Liver (tissue), 9 donors: ENCODE data around the gene PTPRD. TPM values are rescaled to one million over a fixed set of nuclear protein-coding genes. Genes with fewer than 3 reads are reported as not detected.

Experiments
- DNase-seq: peaks from one replicate; pipeline ENCODE4 v3.0.0-alpha.2; 2017; ENCODE audit warnings: low spot score
- H3K27ac ChIP-seq, 2 donors: one replicate each; pipeline ENCODE4 v1.7.0; 2013; ENCODE audit warnings: inconsistent platforms in 2 of 2, low read length in 2 of 2, control low read depth in 1 of 2, low read depth in 1 of 2, mild to moderate bottlenecking in 1 of 2
- H3K27me3 ChIP-seq, 4 donors: one replicate each; pipeline versions ENCODE4 v1.6.1 to v1.7.0; 2013; ENCODE audit warnings: low read length in 3 of 4, inconsistent platforms in 1 of 4, mild to moderate bottlenecking in 1 of 4, moderate library complexity in 1 of 4; ENCODE audit not compliant: control insufficient read depth in 4 of 4, insufficient read depth in 4 of 4
- H3K36me3 ChIP-seq, 4 donors: one replicate each; pipeline versions ENCODE4 v1.6.1 to v1.7.0; 2013; ENCODE audit warnings: low read length in 3 of 4, mild to moderate bottlenecking in 3 of 4, low read depth in 1 of 4, moderate library complexity in 1 of 4; ENCODE audit not compliant: control insufficient read depth in 4 of 4, insufficient read depth in 3 of 4
- H3K4me1 ChIP-seq, 4 donors: one replicate each; pipeline versions ENCODE4 v1.6.1 to v1.7.0; 2013; ENCODE audit warnings: low read length in 3 of 4, mild to moderate bottlenecking in 3 of 4, moderate library complexity in 1 of 4; ENCODE audit not compliant: control insufficient read depth in 4 of 4, insufficient read depth in 4 of 4
- H3K4me3 ChIP-seq, 3 donors: one replicate each; pipeline versions ENCODE4 v1.6.1 to v1.7.0; 2013; ENCODE audit warnings: low read length in 3 of 3, control low read depth in 1 of 3, low read depth in 1 of 3, mild to moderate bottlenecking in 1 of 3
- H3K9ac ChIP-seq, 2 donors: one replicate each; pipeline ENCODE4 v1.7.0; 2013; ENCODE audit warnings: low read length in 2 of 2, mild to moderate bottlenecking in 2 of 2, moderate library complexity in 2 of 2, control low read depth in 1 of 2, low read depth in 1 of 2
- H3K9me3 ChIP-seq, 4 donors: one replicate each; pipeline versions ENCODE4 v1.6.1 to v1.7.0; 2013; ENCODE audit warnings: low read length in 3 of 4; ENCODE audit not compliant: control insufficient read depth in 4 of 4
- ATF3 ChIP-seq: IDR thresholded peaks from 2 replicates; pipeline ENCODE4 v1.6.1; 2016; ENCODE audit warnings: antibody characterized with exemption
- CTCF ChIP-seq: fragments of 150-350 bp; IDR thresholded peaks from 2 replicates; pipeline ENCODE4 v1.5.1; 2017; ENCODE audit warnings: improper control_type of control experiment, low read depth, low read length; ENCODE audit not compliant: missing input control
- FOXA1 ChIP-seq: IDR thresholded peaks from 2 replicates; pipeline ENCODE4 v1.6.1; 2016; ENCODE audit warnings: antibody characterized with exemption
- FOXA2 ChIP-seq: IDR thresholded peaks from 2 replicates; pipeline ENCODE4 v1.6.1; 2016; ENCODE audit warnings: antibody characterized with exemption
- GABPA ChIP-seq, 2 donors: IDR thresholded peaks in 1 of 2; conservative IDR thresholded peaks in 1 of 2; 2 replicates each; pipeline ENCODE4 v1.6.1; 2016; ENCODE audit warnings: antibody characterized with exemption in 2 of 2, mild to moderate bottlenecking in 1 of 2, moderate library complexity in 1 of 2
- HNF4A ChIP-seq, 2 donors: conservative IDR thresholded peaks; 2 replicates each; pipeline ENCODE4 v1.6.1; 2016; ENCODE audit warnings: antibody characterized with exemption in 2 of 2, mild to moderate bottlenecking in 2 of 2
- HNF4G ChIP-seq: IDR thresholded peaks from 2 replicates; pipeline ENCODE4 v1.6.1; 2016; ENCODE audit warnings: antibody characterized with exemption
- JUND ChIP-seq, 2 donors: IDR thresholded peaks; 2 replicates each; pipeline ENCODE4 v1.6.1; 2016; ENCODE audit warnings: antibody characterized with exemption in 2 of 2
- MAX ChIP-seq: IDR thresholded peaks from 2 replicates; pipeline ENCODE4 v1.6.1; 2016; ENCODE audit warnings: antibody characterized with exemption
- NR2F2 ChIP-seq: IDR thresholded peaks from 2 replicates; pipeline ENCODE4 v1.6.1; 2016; ENCODE audit warnings: antibody characterized with exemption
- RAD21 ChIP-seq, 2 donors: IDR thresholded peaks; 2 replicates each; pipeline ENCODE4 v1.6.1; 2016; ENCODE audit warnings: antibody characterized with exemption in 2 of 2, mild to moderate bottlenecking in 2 of 2
- RXRA ChIP-seq, 2 donors: IDR thresholded peaks; 2 replicates each; pipeline ENCODE4 v1.6.1; 2017 to 2018; ENCODE audit warnings: antibody characterized with exemption in 2 of 2, mild to moderate bottlenecking in 1 of 2
- SP1 ChIP-seq: IDR thresholded peaks from 2 replicates; pipeline ENCODE4 v1.6.1; 2018; ENCODE audit warnings: antibody characterized with exemption, mild to moderate bottlenecking
- TAF1 ChIP-seq: conservative IDR thresholded peaks from 2 replicates; pipeline ENCODE4 v1.6.1; 2016; ENCODE audit warnings: antibody characterized with exemption, mild to moderate bottlenecking
- YY1 ChIP-seq: IDR thresholded peaks from 2 replicates; pipeline ENCODE4 v1.6.1; 2016; ENCODE audit warnings: antibody characterized with exemption, mild to moderate bottlenecking
- WGBS: extraction: QIAGEN DNeasy Blood & Tissue Kit; methylation state at CpG from one replicate; pipeline ENCODE4 v1.1.7; 2013; 5-methylcytosine and 5-hydroxymethylcytosine counted together
- polyA plus RNA-seq, 2 donors: library from polyadenylated mRNA; stranded (reverse) in 1 of 2; unstranded in 1 of 2; fragments of 200-250 nt in 1 of 2; fragments of >200 nt in 1 of 2; fragmentation: Nextera tagmentation in 1 of 2; extraction: Ambion mirVana in 1 of 2; gene quantifications; one replicate each; pipeline versions ENCODE4 v1.2.1 to v1.2.3, GENCODE V29; 2013 to 2015
- total RNA-seq, 2 donors: library from RNA; depleted of rRNA; stranded (reverse); fragments of >200 nt; gene quantifications; one replicate each; pipeline ENCODE4 v1.2.3, GENCODE V29; 2014
- TF ChIP-seq, protein P1 (sequence below): IDR thresholded peaks from 2 replicates; pipeline ENCODE4 v1.6.1; 2016; ENCODE audit warnings: antibody characterized with exemption
- donor health status: healthy.
- donor health status: healthy.
- donor health status: healthy.
- donor health status: healthy.
- donor health status: healthy.

Gene PTPRD
- total and polyA plus RNA-seq, 4 donors = 0.78 to 34.2 (median 4.7) TPM

- TF ChIP-seq ATF3 (no peak), HNF4G (no peak), GABPA (IDR thresholded peaks at IDR 0.05 in 1 of 2, conservative IDR thresholded peaks at IDR 0.05 in 1 of 2) (no peak), RXRA (IDR thresholded peaks at IDR 0.05) (no peak), MAX (no peak), FOXA2 (no peak)
These were observed 370.5 kb downstream of the PTPRD start (continued) for GRCh38 chr9:10242255-10242654.

- Histone ChIP-seq H3K9me3 (no peaks in the 10 kb centered on the region), H3K36me3 (no peaks in the 10 kb centered on the region), H3K9ac (no peak overlapping the region), H3K4me1 (no peaks in the 10 kb centered on the region), H3K27me3 (no peaks in the 10 kb centered on the region), H3K27ac (no peak overlapping the region), H3K4me3 (no peak overlapping the region)
- WGBS = 80% methylated on average over 1 of the region's 1 CpG
- DNase-seq = no peak
- TF ChIP-seq SP1 (no peak), HNF4G (no peak), ATF3 (no peak), NR2F2 (no peak)
- TF ChIP-seq, protein P1, sequence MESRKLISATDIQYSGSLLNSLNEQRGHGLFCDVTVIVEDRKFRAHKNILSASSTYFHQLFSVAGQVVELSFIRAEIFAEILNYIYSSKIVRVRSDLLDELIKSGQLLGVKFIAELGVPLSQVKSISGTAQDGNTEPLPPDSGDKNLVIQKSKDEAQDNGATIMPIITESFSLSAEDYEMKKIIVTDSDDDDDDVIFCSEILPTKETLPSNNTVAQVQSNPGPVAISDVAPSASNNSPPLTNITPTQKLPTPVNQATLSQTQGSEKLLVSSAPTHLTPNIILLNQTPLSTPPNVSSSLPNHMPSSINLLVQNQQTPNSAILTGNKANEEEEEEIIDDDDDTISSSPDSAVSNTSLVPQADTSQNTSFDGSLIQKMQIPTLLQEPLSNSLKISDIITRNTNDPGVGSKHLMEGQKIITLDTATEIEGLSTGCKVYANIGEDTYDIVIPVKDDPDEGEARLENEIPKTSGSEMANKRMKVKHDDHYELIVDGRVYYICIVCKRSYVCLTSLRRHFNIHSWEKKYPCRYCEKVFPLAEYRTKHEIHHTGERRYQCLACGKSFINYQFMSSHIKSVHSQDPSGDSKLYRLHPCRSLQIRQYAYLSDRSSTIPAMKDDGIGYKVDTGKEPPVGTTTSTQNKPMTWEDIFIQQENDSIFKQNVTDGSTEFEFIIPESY = no peak
These were observed 374.7 kb downstream of the PTPRD start for GRCh38 chr9:10238087-10238486.

DNA sequence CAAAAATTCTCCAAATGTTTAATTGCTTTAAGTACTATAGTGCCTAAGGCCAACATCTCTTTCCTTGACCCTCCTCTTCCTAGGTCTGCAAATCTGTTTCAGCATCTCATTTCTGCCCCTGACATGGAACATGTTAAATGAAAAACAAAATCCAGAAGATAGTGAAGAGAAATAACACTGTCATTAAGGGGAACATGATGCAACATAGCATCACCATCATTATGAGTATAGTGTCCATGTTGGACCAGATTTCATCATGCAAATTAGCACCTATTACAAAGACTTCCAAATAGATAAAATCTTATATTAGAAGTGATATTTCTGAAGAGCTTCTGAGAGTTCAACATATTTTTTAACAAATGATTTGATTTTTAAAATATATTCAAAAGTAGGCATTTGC lies 375.2 kb downstream of the PTPRD start:
- Histone ChIP-seq H3K4me3 (no peak overlapping the region), H3K36me3 (no peaks in the 10 kb centered on the region), H3K27me3 (no peaks in the 10 kb centered on the region), H3K9me3 (no peaks in the 10 kb centered on the region), H3K9ac (no peak overlapping the region), H3K4me1 (no peaks in the 10 kb centered on the region), H3K27ac (no peak overlapping the region)
- TF ChIP-seq FOXA2 (no peak), HNF4A (conservative IDR thresholded peaks at IDR 0.05) (no peak), RXRA (IDR thresholded peaks at IDR 0.05) (no peak), CTCF (no peak), JUND (IDR thresholded peaks at IDR 0.05) (no peak), YY1 (no peak), RAD21 (IDR thresholded peaks at IDR 0.05) (no peak), ATF3 (no peak), GABPA (IDR thresholded peaks at IDR 0.05 in 1 of 2, conservative IDR thresholded peaks at IDR 0.05 in 1 of 2) (no peak), TAF1 (no peak), FOXA1 (no peak), SP1 (no peak), NR2F2 (no peak), HNF4G (no peak)
- DNase-seq = no peak
